SK-N-SH treated with all-trans-retinoic acid at 6 μM for 48 hours (cell line): ENCODE results near the gene CUBN.

Source experiments
- ATAC-seq: fragments of 200-7000 bp; cut with Tn5 transposase; 3 replicates; pipeline ENCODE4 v1.9.1; 2020; ENCODE audit warnings: mild to moderate bottlenecking, moderate library complexity
- ARNTL ChIP-seq: fragments of 450-650 bp; formaldehyde crosslinking; IDR thresholded peaks from 2 replicates; pipeline ENCODE4 v1.5.0; 2020; ENCODE audit warnings: low read depth, mild to moderate bottlenecking, moderate library complexity, borderline replicate concordance
- CSDC2 ChIP-seq: fragments of 250-450 bp; sonication (Bioruptor Pico); IDR thresholded peaks from 2 replicates; pipeline ENCODE4 v1.5.0; 2020; ENCODE audit warnings: mild to moderate bottlenecking, moderate library complexity
- ESRRG ChIP-seq: fragments of 250-450 bp; sonication (Bioruptor Pico); IDR thresholded peaks from 2 replicates; pipeline ENCODE4 v1.6.1; 2021; ENCODE audit warnings: mild to moderate bottlenecking
- GLIS3 ChIP-seq: fragments of 250-450 bp; sonication (Bioruptor Pico); IDR thresholded peaks from 2 replicates; pipeline ENCODE4 v1.5.0; 2020; ENCODE audit warnings: mild to moderate bottlenecking, moderate library complexity
- ISL1 ChIP-seq: fragments of 250-450 bp; sonication (Bioruptor Pico); IDR thresholded peaks from 2 replicates; pipeline ENCODE4 v2.1.2; 2022; ENCODE audit warnings: mild to moderate bottlenecking, moderate library complexity
- OSR1 ChIP-seq: fragments of 250-450 bp; sonication (Bioruptor Pico); IDR thresholded peaks from 2 replicates; pipeline ENCODE4 v1.8.0; 2022; ENCODE audit warnings: moderate library complexity, mild to moderate bottlenecking, inconsistent platforms
- PATZ1 ChIP-seq: fragments of 250-450 bp; sonication (Bioruptor Pico); IDR thresholded peaks from 2 replicates; pipeline ENCODE4 v1.8.0; 2020; ENCODE audit warnings: mild to moderate bottlenecking, moderate library complexity, borderline replicate concordance
- PPARA ChIP-seq: fragments of 250-450 bp; sonication (Bioruptor Pico); IDR thresholded peaks from 2 replicates; pipeline ENCODE4 v1.5.0; 2020; ENCODE audit warnings: mild to moderate bottlenecking, borderline replicate concordance
- RARB ChIP-seq: fragments of 250-450 bp; sonication (Bioruptor Pico); IDR thresholded peaks from 2 replicates; pipeline ENCODE4 v1.8.0; 2021; ENCODE audit warnings: mild to moderate bottlenecking, moderate library complexity
- SNAI2 ChIP-seq: fragments of 250-450 bp; sonication (Bioruptor Pico); IDR thresholded peaks from 2 replicates; pipeline ENCODE4 v1.5.0; 2020; ENCODE audit warnings: mild to moderate bottlenecking, moderate library complexity
- TCF4 ChIP-seq: fragments of 250-450 bp; sonication (Bioruptor Pico); IDR thresholded peaks from 2 replicates; pipeline ENCODE4 v1.8.0; 2021; ENCODE audit warnings: mild to moderate bottlenecking, moderate library complexity, borderline replicate concordance
- TOX ChIP-seq: fragments of 250-450 bp; sonication (Bioruptor Pico); IDR thresholded peaks from 2 replicates; pipeline ENCODE4 v1.8.0; 2021; ENCODE audit warnings: mild to moderate bottlenecking, moderate library complexity, borderline replicate concordance
- ZFP30 ChIP-seq: fragments of 450-650 bp; formaldehyde crosslinking; IDR thresholded peaks from 2 replicates; pipeline ENCODE4 v1.5.0; 2022; ENCODE audit warnings: mild to moderate bottlenecking, moderate library complexity
- ZNF565 ChIP-seq: fragments of 450-650 bp; formaldehyde crosslinking; conservative IDR thresholded peaks from 2 replicates; pipeline ENCODE4 v1.5.0; 2020; ENCODE audit warnings: low read depth, mild to moderate bottlenecking, moderate library complexity
- ZNF8 ChIP-seq: fragments of 450-650 bp; formaldehyde crosslinking; IDR thresholded peaks from 2 replicates; pipeline ENCODE4 v1.5.0; 2020; ENCODE audit warnings: mild to moderate bottlenecking, moderate library complexity
- TF ChIP-seq, protein P1 (sequence below): fragments of 250-450 bp; sonication (Bioruptor Pico); IDR thresholded peaks from 2 replicates; pipeline ENCODE4 v1.5.0; 2020; ENCODE audit warnings: mild to moderate bottlenecking, moderate library complexity
- TF ChIP-seq, protein P2 (sequence below): fragments of 250-450 bp; sonication (Bioruptor Pico); IDR thresholded peaks from 2 replicates; pipeline ENCODE4 v1.8.0; 2021; ENCODE audit warnings: low read depth, mild to moderate bottlenecking, moderate library complexity, borderline replicate concordance
- TF ChIP-seq, protein P3 (sequence below): fragments of 250-450 bp; sonication (Bioruptor Pico); IDR thresholded peaks from 2 replicates; pipeline ENCODE4 v1.5.1; 2020; ENCODE audit warnings: low read depth, mild to moderate bottlenecking, moderate library complexity

Gene CUBN

GRCh38 chr10:17174626-17175025 lies 45.0 kb upstream of the CUBN start:
- TF ChIP-seq ISL1 (CRISPR knock-in tag), result peak; percentile 25; the same call in 1 of the 2 replicates
- TF ChIP-seq ESRRG, result no peak
- peak; percentile 68 for ATAC-seq

- no peak for TF ChIP-seq ARNTL
- TF ChIP-seq ZFP30 (CRISPR knock-in tag), result no peak
- TF ChIP-seq GLIS3 (CRISPR knock-in tag), result no peak
- TF ChIP-seq TOX (CRISPR knock-in tag), result no peak
- TF ChIP-seq, protein P1, sequence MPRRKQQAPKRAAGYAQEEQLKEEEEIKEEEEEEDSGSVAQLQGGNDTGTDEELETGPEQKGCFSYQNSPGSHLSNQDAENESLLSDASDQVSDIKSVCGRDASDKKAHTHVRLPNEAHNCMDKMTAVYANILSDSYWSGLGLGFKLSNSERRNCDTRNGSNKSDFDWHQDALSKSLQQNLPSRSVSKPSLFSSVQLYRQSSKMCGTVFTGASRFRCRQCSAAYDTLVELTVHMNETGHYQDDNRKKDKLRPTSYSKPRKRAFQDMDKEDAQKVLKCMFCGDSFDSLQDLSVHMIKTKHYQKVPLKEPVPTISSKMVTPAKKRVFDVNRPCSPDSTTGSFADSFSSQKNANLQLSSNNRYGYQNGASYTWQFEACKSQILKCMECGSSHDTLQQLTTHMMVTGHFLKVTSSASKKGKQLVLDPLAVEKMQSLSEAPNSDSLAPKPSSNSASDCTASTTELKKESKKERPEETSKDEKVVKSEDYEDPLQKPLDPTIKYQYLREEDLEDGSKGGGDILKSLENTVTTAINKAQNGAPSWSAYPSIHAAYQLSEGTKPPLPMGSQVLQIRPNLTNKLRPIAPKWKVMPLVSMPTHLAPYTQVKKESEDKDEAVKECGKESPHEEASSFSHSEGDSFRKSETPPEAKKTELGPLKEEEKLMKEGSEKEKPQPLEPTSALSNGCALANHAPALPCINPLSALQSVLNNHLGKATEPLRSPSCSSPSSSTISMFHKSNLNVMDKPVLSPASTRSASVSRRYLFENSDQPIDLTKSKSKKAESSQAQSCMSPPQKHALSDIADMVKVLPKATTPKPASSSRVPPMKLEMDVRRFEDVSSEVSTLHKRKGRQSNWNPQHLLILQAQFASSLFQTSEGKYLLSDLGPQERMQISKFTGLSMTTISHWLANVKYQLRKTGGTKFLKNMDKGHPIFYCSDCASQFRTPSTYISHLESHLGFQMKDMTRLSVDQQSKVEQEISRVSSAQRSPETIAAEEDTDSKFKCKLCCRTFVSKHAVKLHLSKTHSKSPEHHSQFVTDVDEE (CRISPR knock-in tag), result no peak
- no peak for TF ChIP-seq OSR1 (CRISPR knock-in tag)
- TF ChIP-seq PPARA (CRISPR knock-in tag), result no peak
- TF ChIP-seq RARB (CRISPR knock-in tag), result no peak
- no peak for TF ChIP-seq ZNF565 (CRISPR knock-in tag)
- no peak for TF ChIP-seq ZNF8 (CRISPR knock-in tag)
- TF ChIP-seq ESRRG, result no peak
- TF ChIP-seq, protein P2, sequence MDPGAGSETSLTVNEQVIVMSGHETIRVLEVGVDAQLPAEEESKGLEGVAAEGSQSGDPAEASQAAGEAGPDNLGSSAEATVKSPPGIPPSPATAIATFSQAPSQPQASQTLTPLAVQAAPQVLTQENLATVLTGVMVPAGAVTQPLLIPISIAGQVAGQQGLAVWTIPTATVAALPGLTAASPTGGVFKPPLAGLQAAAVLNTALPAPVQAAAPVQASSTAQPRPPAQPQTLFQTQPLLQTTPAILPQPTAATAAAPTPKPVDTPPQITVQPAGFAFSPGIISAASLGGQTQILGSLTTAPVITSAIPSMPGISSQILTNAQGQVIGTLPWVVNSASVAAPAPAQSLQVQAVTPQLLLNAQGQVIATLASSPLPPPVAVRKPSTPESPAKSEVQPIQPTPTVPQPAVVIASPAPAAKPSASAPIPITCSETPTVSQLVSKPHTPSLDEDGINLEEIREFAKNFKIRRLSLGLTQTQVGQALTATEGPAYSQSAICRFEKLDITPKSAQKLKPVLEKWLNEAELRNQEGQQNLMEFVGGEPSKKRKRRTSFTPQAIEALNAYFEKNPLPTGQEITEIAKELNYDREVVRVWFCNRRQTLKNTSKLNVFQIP (CRISPR knock-in tag), result no peak
- no peak for TF ChIP-seq CSDC2 (CRISPR knock-in tag)
- TF ChIP-seq TCF4 (CRISPR knock-in tag), result no peak
- ATAC-seq, result no peak
These were observed 41.6 kb upstream of the CUBN start for GRCh38 chr10:17171141-17171641.

GRCh38 chr10:17169803-17170202 lies 40.2 kb upstream of the CUBN start:
- TF ChIP-seq, protein P3, sequence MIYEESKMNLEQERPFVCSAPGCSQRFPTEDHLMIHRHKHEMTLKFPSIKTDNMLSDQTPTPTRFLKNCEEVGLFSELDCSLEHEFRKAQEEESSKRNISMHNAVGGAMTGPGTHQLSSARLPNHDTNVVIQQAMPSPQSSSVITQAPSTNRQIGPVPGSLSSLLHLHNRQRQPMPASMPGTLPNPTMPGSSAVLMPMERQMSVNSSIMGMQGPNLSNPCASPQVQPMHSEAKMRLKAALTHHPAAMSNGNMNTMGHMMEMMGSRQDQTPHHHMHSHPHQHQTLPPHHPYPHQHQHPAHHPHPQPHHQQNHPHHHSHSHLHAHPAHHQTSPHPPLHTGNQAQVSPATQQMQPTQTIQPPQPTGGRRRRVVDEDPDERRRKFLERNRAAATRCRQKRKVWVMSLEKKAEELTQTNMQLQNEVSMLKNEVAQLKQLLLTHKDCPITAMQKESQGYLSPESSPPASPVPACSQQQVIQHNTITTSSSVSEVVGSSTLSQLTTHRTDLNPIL, result no peak
- TF ChIP-seq OSR1 (CRISPR knock-in tag) (no peak), TOX (CRISPR knock-in tag) (no peak), ZNF565 (CRISPR knock-in tag) (no peak), PATZ1 (CRISPR knock-in tag) (no peak), RARB (CRISPR knock-in tag) (no peak), ARNTL (no peak), CSDC2 (CRISPR knock-in tag) (no peak)
- TF ChIP-seq, protein P2 (CRISPR knock-in tag), result no peak
- no peak for ATAC-seq

GRCh38 chr10:17166699-17167098 lies 37.1 kb upstream of the CUBN start:
- TF ChIP-seq TOX (CRISPR knock-in tag), result no peak
- no peak for TF ChIP-seq ARNTL
- TF ChIP-seq GLIS3 (CRISPR knock-in tag), result no peak
- no peak for TF ChIP-seq SNAI2
- TF ChIP-seq ISL1 (CRISPR knock-in tag), result no peak
- ATAC-seq, result no peak
